PC-9 (cell line): Measurements from ENCODE around the gene MYO5A. TPM values are rescaled to one million over a fixed set of nuclear protein-coding genes. Genes with fewer than 3 reads are reported as not detected.

Experiments used
- BruUV-seq: library from RNA; stranded (reverse); fragments of 400-500 nt; replicated peaks from 2 replicates; lab custom pipeline; 2021; lab: Mats Ljungman, UMichigan
- CTCF ChIA-PET: fragments of 300-600 bp; sonication (Branson Sonifier 250); formaldehyde crosslinking; loops from one replicate; lab custom pipeline; 2022; ENCODE audit warnings: antibody characterized with exemption; lab: Charles Lee
- POLR2A ChIA-PET: fragments of 300-600 bp; sonication (Branson Sonifier 250); formaldehyde crosslinking; loops from one replicate; lab custom pipeline; 2022; ENCODE audit warnings: antibody characterized with exemption; ENCODE audit not compliant: unreplicated experiment; lab: Charles Lee
- DNase-seq, 2 experiments: peaks; one replicate each; pipeline versions ENCODE4 v3.0.0 to v3.0.0-alpha.2; 2015 to 2022; ENCODE audit warnings: mixed read lengths in 1 of 2
- H2AFZ ChIP-seq: fragments of 200-600 bp; sonication (generic); 2 replicates; pipeline ENCODE4 v1.8.1; 2017; ENCODE audit warnings: antibody characterized with exemption
- H3F3A ChIP-seq: fragments of 200-600 bp; sonication (generic); 2 replicates; pipeline ENCODE4 v1.8.1; 2017; ENCODE audit warnings: antibody characterized with exemption, mild to moderate bottlenecking, low read depth; ENCODE audit not compliant: insufficient read depth
- H3K27ac ChIP-seq: fragments of 200-600 bp; sonication (generic); 2 replicates; pipeline ENCODE4 v1.6.1; 2016; ENCODE audit warnings: mixed run types
- H3K27me3 ChIP-seq: fragments of 200-600 bp; sonication (generic); 2 replicates; pipeline ENCODE4 v1.6.1; 2016; ENCODE audit warnings: low read depth, mixed run types; ENCODE audit not compliant: insufficient read depth
- H3K36me3 ChIP-seq: fragments of 200-600 bp; sonication (generic); 2 replicates; pipeline ENCODE4 v1.6.1; 2016; ENCODE audit warnings: low read depth, mixed run types
- H3K4me1 ChIP-seq: fragments of 200-600 bp; sonication (generic); replicated peaks from 2 replicates; pipeline ENCODE4 v1.6.1; 2016; ENCODE audit warnings: mixed run types; ENCODE audit not compliant: insufficient read depth
- H3K4me2 ChIP-seq: fragments of 200-600 bp; sonication (generic); 2 replicates; pipeline ENCODE4 v1.6.1; 2017; ENCODE audit warnings: mixed run types
- H3K4me3 ChIP-seq: fragments of 200-600 bp; sonication (generic); 2 replicates; pipeline ENCODE4 v1.6.1; 2016; ENCODE audit warnings: mixed run types
- H3K79me2 ChIP-seq: fragments of 200-600 bp; sonication (generic); 2 replicates; pipeline ENCODE4 v1.6.1; 2017; ENCODE audit warnings: low read depth, mixed run types
- H3K9me2 ChIP-seq: fragments of 200-600 bp; sonication (generic); 2 replicates; pipeline ENCODE4 v1.8.1; 2017; ENCODE audit warnings: mild to moderate bottlenecking; ENCODE audit not compliant: insufficient read depth
- H3K9me3 ChIP-seq: fragments of 200-600 bp; sonication (generic); 2 replicates; pipeline ENCODE4 v1.8.1; 2016; ENCODE audit warnings: low read depth; ENCODE audit not compliant: insufficient read depth
- H4K20me1 ChIP-seq: fragments of 200-600 bp; sonication (generic); 2 replicates; pipeline ENCODE4 v1.8.1; 2017; ENCODE audit not compliant: insufficient read depth
- CTCF ChIP-seq: fragments of 200-600 bp; sonication (generic); conservative IDR thresholded peaks from 2 replicates; pipeline ENCODE4 v1.6.1; 2017; ENCODE audit warnings: mixed run types, antibody characterized with exemption, mild to moderate bottlenecking, moderate library complexity
- EZH2 ChIP-seq: fragments of 200-600 bp; sonication (generic); IDR thresholded peaks from 2 replicates; pipeline ENCODE4 v1.8.0; 2017; ENCODE audit warnings: antibody characterized with exemption, low read depth
- intact Hi-C: fragments of 100-400 bp; cut with micrococcal nuclease; formaldehyde crosslinking; loops from one replicate; pipeline ENCODE4 v1.10.0; 2022; ENCODE audit not compliant: unreplicated experiment
- total RNA-seq: library from RNA; stranded (reverse); gene quantifications from 2 replicates; pipeline ENCODE4 v1.2.3, GENCODE V29; 2021

The MYO5A gene
- total RNA-seq, 1 experiment from 2014 or later, result 10.7 TPM

DNA sequence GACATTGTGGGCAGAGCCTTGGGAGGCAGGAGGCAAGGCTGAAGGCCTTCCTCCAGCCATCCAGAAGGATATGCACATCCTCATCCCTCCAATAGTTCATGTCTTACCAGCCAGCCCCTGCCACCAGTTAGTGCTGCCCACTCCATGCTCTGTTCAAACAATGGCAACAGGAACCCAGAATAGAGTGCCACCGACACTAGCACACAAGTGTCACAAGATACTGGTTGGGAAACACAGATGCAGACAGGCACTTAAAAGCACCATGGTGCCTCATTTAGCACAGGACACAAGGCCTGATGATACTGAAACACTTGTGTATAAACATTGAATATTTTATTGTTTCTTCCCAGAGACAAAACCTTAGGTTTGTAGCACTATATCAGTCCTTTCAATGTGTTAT lies 176.6 kb downstream of the MYO5A start:
- no peak overlapping the region for H3K4me3 ChIP-seq
- ChIA-PET CTCF (no interaction called here), POLR2A (no interaction called here)
- no peaks in the 10 kb centered on the region for H4K20me1 ChIP-seq
- no peaks in the 10 kb centered on the region for H3F3A ChIP-seq
- no peak overlapping the region for H3K27ac ChIP-seq
- intact Hi-C loops, result no loop called here
- no peak overlapping the region for H2AFZ ChIP-seq
- H3K27me3 ChIP-seq, result no peaks in the 10 kb centered on the region
- no TSS peak for BruUV-seq
- H3K9me3 ChIP-seq, result no peaks in the 10 kb centered on the region
- H3K4me2 ChIP-seq, result no peak overlapping the region
- H3K4me1 ChIP-seq, result no peaks in the 10 kb centered on the region
- DNase-seq, result no peak
- H3K9me2 ChIP-seq, result no peaks in the 10 kb centered on the region
- H3K79me2 ChIP-seq, result no peaks in the 10 kb centered on the region
- no peak for TF ChIP-seq EZH2
- TF ChIP-seq CTCF, result no peak
- H3K36me3 ChIP-seq, result no peaks in the 10 kb centered on the region

DNA sequence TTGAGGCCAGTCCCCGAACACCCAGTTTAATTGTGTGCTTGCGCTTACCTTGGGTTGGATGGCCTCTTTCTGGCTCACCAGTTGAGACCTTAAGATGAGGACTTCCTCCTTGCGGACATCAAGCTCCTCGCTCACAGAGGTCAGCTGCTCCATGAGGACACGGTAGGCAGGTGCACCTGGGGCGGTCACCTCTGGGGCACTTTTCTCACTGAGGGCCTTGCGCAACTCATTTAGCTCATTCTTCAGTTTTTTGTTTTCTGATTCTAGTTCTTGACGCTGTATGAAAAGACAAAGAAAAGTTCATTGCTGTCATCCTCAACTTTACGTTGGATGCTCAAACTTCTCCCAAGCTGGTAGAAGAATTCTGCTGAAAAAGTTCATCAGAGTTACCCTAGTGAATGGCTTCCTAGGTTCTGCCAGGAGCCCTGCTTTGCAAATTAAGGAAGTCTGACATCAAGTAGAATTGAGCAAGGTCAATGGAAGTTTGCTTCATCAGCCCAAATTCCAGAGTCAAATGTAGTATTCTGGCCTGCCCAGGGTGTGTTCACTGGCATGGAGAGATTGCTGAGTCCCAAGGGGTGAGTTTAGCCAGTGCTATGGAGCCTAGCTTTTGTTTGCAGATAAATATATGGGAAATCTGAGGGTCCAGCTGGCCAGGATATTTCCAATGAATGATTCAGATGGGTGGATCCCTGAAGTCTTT lies 177.3 kb downstream of the MYO5A start:
- H3K4me1 ChIP-seq, result no peaks in the 10 kb centered on the region
- no peak overlapping the region for H3K4me2 ChIP-seq
- no peak overlapping the region for H3K4me3 ChIP-seq
- TF ChIP-seq EZH2 (no peak), CTCF (no peak)
- no peaks in the 10 kb centered on the region for H3K9me2 ChIP-seq
- no peaks in the 10 kb centered on the region for H3K27me3 ChIP-seq
- H4K20me1 ChIP-seq, result no peaks in the 10 kb centered on the region
- H3K36me3 ChIP-seq, result no peaks in the 10 kb centered on the region
- POLR2A ChIA-PET, result no interaction called here
- H3K79me2 ChIP-seq, result no peaks in the 10 kb centered on the region
- H2AFZ ChIP-seq, result no peak overlapping the region
- BruUV-seq, result no TSS peak
- no peaks in the 10 kb centered on the region for H3K9me3 ChIP-seq
- intact Hi-C loops, result no loop called here
- DNase-seq, result no peak
- CTCF ChIA-PET, result no interaction called here
- no peaks in the 10 kb centered on the region for H3F3A ChIP-seq
- no peak overlapping the region for H3K27ac ChIP-seq

DNA sequence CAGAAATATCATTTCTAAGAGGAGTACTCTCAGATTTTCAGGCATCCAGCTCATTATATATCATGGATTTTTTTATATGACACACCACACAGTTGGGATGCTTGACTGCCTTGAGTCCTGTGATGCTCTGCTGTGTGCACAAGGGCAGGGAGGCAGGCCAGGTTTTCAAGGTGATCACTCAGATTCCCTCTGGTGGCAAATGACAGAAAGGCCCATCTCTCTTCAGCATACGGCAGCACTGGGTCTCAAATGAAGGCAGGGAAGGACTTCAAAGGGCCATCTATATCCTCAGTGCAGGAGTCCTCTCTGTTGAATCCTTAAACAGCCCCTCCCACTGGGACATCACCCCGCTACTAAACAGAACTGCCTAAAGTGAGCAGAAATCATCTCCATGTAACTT lies 178.3 kb downstream of the MYO5A start:
- Histone ChIP-seq H3F3A (no peaks in the 10 kb centered on the region), H3K4me3 (no peak overlapping the region), H3K9me3 (no peaks in the 10 kb centered on the region), H2AFZ (no peak overlapping the region), H3K9me2 (no peaks in the 10 kb centered on the region), H4K20me1 (no peaks in the 10 kb centered on the region), H3K36me3 (no peaks in the 10 kb centered on the region), H3K27ac (no peak overlapping the region), H3K4me1 (no peaks in the 10 kb centered on the region), H3K79me2 (no peaks in the 10 kb centered on the region), H3K27me3 (no peaks in the 10 kb centered on the region), H3K4me2 (no peak overlapping the region)
- TF ChIP-seq EZH2, result no peak
- intact Hi-C loops, result no loop called here
- BruUV-seq, result no TSS peak
- no peak for DNase-seq
- CTCF ChIA-PET, result no interaction called here
- POLR2A ChIA-PET, result no interaction called here
